HEK293 (cell line): ENCODE measurements around the gene CEP72.

Experiments
- CTCF ChIA-PET: fragments of 350-600 bp; formaldehyde crosslinking; extraction: SDS; loops from one replicate; lab custom pipeline; 2021; ENCODE audit warnings: antibody characterized with exemption; lab: Yijun Ruan, JAX
- POLR2A ChIA-PET: fragments of 300-600 bp; formaldehyde crosslinking; extraction: SDS; loops from one replicate; lab custom pipeline; 2020; ENCODE audit warnings: antibody characterized with exemption, inconsistent platforms; lab: Yijun Ruan, JAX
- H3K27ac ChIP-seq: fragments of 200-500 bp; sonication (Bioruptor generic); 2 replicates; pipeline ENCODE4 v1.5.1; 2014; ENCODE audit warnings: low read depth, low read length, control low read depth, inconsistent platforms; ENCODE audit errors: extremely low read depth
- H3K36me3 ChIP-seq, 2 experiments: fragments of 200-500 bp in 1 of 2; sonication (Bioruptor generic) in 1 of 2; 1 replicate in 1 of 2; 2 replicates in 1 of 2; pipeline ENCODE4 v1.5.1; 2014 to 2017; ENCODE audit warnings: inconsistent platforms in 2 of 2, low read length in 2 of 2; ENCODE audit not compliant: control insufficient read depth in 2 of 2, insufficient read depth in 1 of 2
- H3K4me1 ChIP-seq: fragments of 200-500 bp; sonication (Bioruptor generic); 2 replicates; pipeline ENCODE4 v1.5.1; 2014; ENCODE audit warnings: mild to moderate bottlenecking, low read length, inconsistent platforms; ENCODE audit not compliant: control insufficient read depth, insufficient read depth
- H3K4me3 ChIP-seq: 2 replicates; pipeline ENCODE4 v1.5.1; 2011; ENCODE audit warnings: low read depth, mild to moderate bottlenecking, control low read depth, low read length, moderate library complexity
- H3K9me3 ChIP-seq: fragments of 200-500 bp; sonication (Bioruptor generic); 2 replicates; pipeline ENCODE4 v1.5.1; 2014; ENCODE audit warnings: low read depth, low read length, inconsistent platforms; ENCODE audit not compliant: control insufficient read depth, insufficient read depth
- GLI4 ChIP-seq: fragments of 450-650 bp; formaldehyde crosslinking; IDR thresholded peaks from 2 replicates; pipeline ENCODE4 v1.5.1; 2016; ENCODE audit warnings: missing biosample characterization, missing genetic modification characterization
- KLF9 ChIP-seq: fragments of 450-650 bp; formaldehyde crosslinking; IDR thresholded peaks from 2 replicates; pipeline ENCODE4 v1.5.1; 2016; ENCODE audit warnings: missing biosample characterization, missing genetic modification characterization, low read depth
- TCF7L2 ChIP-seq: IDR thresholded peaks from 2 replicates; pipeline ENCODE4 v1.6.1; 2011; ENCODE audit warnings: low read depth, mild to moderate bottlenecking, inconsistent platforms, low read length, moderate library complexity, borderline replicate concordance
- ZNF155 ChIP-seq: fragments of 450-650 bp; formaldehyde crosslinking; IDR thresholded peaks from 2 replicates; pipeline ENCODE4 v1.5.1; 2016; ENCODE audit warnings: missing biosample characterization, missing genetic modification characterization
- ZNF202 ChIP-seq: fragments of 450-650 bp; formaldehyde crosslinking; IDR thresholded peaks from 2 replicates; pipeline ENCODE4 v1.5.1; 2016; ENCODE audit warnings: missing biosample characterization, missing genetic modification characterization, borderline replicate concordance
- ZNF223 ChIP-seq: fragments of 450-650 bp; formaldehyde crosslinking; IDR thresholded peaks from 2 replicates; pipeline ENCODE4 v1.5.1; 2016; ENCODE audit warnings: missing biosample characterization, missing genetic modification characterization
- ZNF23 ChIP-seq: fragments of 450-650 bp; formaldehyde crosslinking; IDR thresholded peaks from 2 replicates; pipeline ENCODE4 v1.5.1; 2016; ENCODE audit warnings: missing biosample characterization, missing genetic modification characterization, borderline replicate concordance
- ZNF266 ChIP-seq: fragments of 450-650 bp; formaldehyde crosslinking; IDR thresholded peaks from 2 replicates; pipeline ENCODE4 v1.5.1; 2016; ENCODE audit warnings: missing biosample characterization, missing genetic modification characterization, low read depth
- ZNF311 ChIP-seq: fragments of 450-650 bp; formaldehyde crosslinking; IDR thresholded peaks from 2 replicates; pipeline ENCODE4 v1.5.1; 2017; ENCODE audit warnings: missing biosample characterization, missing genetic modification characterization, borderline replicate concordance
- ZNF529 ChIP-seq: fragments of 450-650 bp; formaldehyde crosslinking; IDR thresholded peaks from 2 replicates; pipeline ENCODE4 v1.5.1; 2017; ENCODE audit warnings: missing genetic modification characterization, missing biosample characterization; ENCODE audit not compliant: insufficient replicate concordance
- ZNF660 ChIP-seq: fragments of 450-650 bp; IDR thresholded peaks from 2 replicates; pipeline ENCODE4 v1.5.1; 2018; ENCODE audit warnings: missing biosample characterization, mild to moderate bottlenecking, missing genetic modification characterization
- ZNF768 ChIP-seq: fragments of 450-650 bp; formaldehyde crosslinking; IDR thresholded peaks from 2 replicates; pipeline ENCODE4 v1.5.1; 2018; ENCODE audit warnings: missing biosample characterization, mild to moderate bottlenecking, missing genetic modification characterization
- ZNF791 ChIP-seq: fragments of 450-650 bp; formaldehyde crosslinking; IDR thresholded peaks from 2 replicates; pipeline ENCODE4 v1.5.1; 2016; ENCODE audit warnings: missing biosample characterization, missing genetic modification characterization
- ZNF837 ChIP-seq: fragments of 450-650 bp; formaldehyde crosslinking; IDR thresholded peaks from 2 replicates; pipeline ENCODE4 v1.5.1; 2016; ENCODE audit warnings: missing biosample characterization, missing genetic modification characterization
- TF ChIP-seq, protein P1 (sequence below): fragments of 450-650 bp; formaldehyde crosslinking; IDR thresholded peaks from 2 replicates; pipeline ENCODE4 v1.5.1; 2016; ENCODE audit warnings: missing biosample characterization, missing genetic modification characterization
- TF ChIP-seq, protein P2 (sequence below): fragments of 450-650 bp; formaldehyde crosslinking; IDR thresholded peaks from 2 replicates; pipeline ENCODE4 v1.5.1; 2016; ENCODE audit warnings: missing biosample characterization, missing genetic modification characterization
- TF ChIP-seq, protein P3 (sequence below): fragments of 450-650 bp; formaldehyde crosslinking; IDR thresholded peaks from 2 replicates; pipeline ENCODE4 v1.5.1; 2016; ENCODE audit warnings: missing biosample characterization, missing genetic modification characterization, low read depth
- TF ChIP-seq, protein P4 (sequence below): fragments of 450-650 bp; IDR thresholded peaks from 2 replicates; pipeline ENCODE4 v1.5.1; 2018; ENCODE audit warnings: missing biosample characterization, missing genetic modification characterization
- TF ChIP-seq, protein P5 (sequence below): fragments of 450-650 bp; formaldehyde crosslinking; IDR thresholded peaks from 2 replicates; pipeline ENCODE4 v1.5.1; 2016; ENCODE audit warnings: missing biosample characterization, missing genetic modification characterization
- TF ChIP-seq, protein P6 (sequence below): fragments of 450-650 bp; formaldehyde crosslinking; IDR thresholded peaks from 2 replicates; pipeline ENCODE4; 2016; ENCODE audit warnings: missing biosample characterization, missing genetic modification characterization
- TF ChIP-seq, protein P7 (sequence below): fragments of 450-650 bp; formaldehyde crosslinking; IDR thresholded peaks from 2 replicates; pipeline ENCODE4 v1.5.1; 2016; ENCODE audit warnings: missing biosample characterization, missing genetic modification characterization

The CEP72 gene

DNA sequence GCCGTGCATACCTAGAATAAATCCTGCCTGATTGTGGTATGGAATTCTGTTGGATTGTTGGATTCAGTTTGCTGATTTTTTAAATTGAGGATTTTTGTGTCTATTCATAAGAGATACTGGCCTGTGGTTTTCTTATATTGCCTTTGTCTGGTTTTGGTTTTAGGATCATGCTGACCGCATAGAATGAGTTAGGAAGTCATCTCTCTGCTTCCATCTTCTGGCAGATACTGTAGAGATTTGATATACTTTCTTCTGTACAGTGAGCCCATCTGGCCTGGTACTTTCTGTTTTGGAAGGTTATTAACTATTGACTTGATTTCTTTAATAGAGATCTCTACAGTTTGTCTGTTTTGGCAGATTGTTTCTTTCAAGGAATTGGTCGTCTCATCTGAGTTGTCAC is 14.7 kb downstream of the CEP72 start:
- H3K27ac ChIP-seq, result no peak overlapping the region
- H3K4me1 ChIP-seq, result no peaks in the 10 kb centered on the region
- peaks cover 30 to 73% of the 10 kb centered on the region in 2 experiments for H3K36me3 ChIP-seq
- no peaks in the 10 kb centered on the region for H3K9me3 ChIP-seq
- ChIA-PET CTCF (no interaction called here), POLR2A (interaction anchor here (1.5 kb wide), 1 partner anchor 17 kb away, joined by 3 read pairs; no protein-coding TSS in a partner anchor)
- H3K4me3 ChIP-seq, result no peak overlapping the region
- no peak for TF ChIP-seq GLI4 (tag by site-specific recombination)
- TF ChIP-seq, protein P1, sequence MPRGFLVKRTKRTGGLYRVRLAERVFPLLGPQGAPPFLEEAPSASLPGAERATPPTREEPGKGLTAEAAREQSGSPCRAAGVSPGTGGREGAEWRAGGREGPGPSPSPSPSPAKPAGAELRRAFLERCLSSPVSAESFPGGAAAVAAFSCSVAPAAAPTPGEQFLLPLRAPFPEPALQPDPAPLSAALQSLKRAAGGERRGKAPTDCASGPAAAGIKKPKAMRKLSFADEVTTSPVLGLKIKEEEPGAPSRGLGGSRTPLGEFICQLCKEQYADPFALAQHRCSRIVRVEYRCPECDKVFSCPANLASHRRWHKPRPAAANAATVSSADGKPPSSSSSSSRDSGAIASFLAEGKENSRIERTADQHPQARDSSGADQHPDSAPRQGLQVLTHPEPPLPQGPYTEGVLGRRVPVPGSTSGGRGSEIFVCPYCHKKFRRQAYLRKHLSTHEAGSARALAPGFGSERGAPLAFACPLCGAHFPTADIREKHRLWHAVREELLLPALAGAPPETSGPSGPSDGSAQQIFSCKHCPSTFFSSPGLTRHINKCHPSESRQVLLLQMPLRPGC (tag by site-specific recombination), result no peak
- no peak for TF ChIP-seq ZNF155
- TF ChIP-seq, protein P2, sequence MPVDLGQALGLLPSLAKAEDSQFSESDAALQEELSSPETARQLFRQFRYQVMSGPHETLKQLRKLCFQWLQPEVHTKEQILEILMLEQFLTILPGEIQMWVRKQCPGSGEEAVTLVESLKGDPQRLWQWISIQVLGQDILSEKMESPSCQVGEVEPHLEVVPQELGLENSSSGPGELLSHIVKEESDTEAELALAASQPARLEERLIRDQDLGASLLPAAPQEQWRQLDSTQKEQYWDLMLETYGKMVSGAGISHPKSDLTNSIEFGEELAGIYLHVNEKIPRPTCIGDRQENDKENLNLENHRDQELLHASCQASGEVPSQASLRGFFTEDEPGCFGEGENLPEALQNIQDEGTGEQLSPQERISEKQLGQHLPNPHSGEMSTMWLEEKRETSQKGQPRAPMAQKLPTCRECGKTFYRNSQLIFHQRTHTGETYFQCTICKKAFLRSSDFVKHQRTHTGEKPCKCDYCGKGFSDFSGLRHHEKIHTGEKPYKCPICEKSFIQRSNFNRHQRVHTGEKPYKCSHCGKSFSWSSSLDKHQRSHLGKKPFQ, result no peak
- no peak for TF ChIP-seq ZNF223 (tag by site-specific recombination)
- no peak for TF ChIP-seq ZNF311 (tag by site-specific recombination)
- no peak for TF ChIP-seq ZNF529 (tag by site-specific recombination)
- TF ChIP-seq, protein P3, sequence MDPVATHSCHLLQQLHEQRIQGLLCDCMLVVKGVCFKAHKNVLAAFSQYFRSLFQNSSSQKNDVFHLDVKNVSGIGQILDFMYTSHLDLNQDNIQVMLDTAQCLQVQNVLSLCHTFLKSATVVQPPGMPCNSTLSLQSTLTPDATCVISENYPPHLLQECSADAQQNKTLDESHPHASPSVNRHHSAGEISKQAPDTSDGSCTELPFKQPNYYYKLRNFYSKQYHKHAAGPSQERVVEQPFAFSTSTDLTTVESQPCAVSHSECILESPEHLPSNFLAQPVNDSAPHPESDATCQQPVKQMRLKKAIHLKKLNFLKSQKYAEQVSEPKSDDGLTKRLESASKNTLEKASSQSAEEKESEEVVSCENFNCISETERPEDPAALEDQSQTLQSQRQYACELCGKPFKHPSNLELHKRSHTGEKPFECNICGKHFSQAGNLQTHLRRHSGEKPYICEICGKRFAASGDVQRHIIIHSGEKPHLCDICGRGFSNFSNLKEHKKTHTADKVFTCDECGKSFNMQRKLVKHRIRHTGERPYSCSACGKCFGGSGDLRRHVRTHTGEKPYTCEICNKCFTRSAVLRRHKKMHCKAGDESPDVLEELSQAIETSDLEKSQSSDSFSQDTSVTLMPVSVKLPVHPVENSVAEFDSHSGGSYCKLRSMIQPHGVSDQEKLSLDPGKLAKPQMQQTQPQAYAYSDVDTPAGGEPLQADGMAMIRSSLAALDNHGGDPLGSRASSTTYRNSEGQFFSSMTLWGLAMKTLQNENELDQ (tag by site-specific recombination), result no peak
- TF ChIP-seq, protein P4, sequence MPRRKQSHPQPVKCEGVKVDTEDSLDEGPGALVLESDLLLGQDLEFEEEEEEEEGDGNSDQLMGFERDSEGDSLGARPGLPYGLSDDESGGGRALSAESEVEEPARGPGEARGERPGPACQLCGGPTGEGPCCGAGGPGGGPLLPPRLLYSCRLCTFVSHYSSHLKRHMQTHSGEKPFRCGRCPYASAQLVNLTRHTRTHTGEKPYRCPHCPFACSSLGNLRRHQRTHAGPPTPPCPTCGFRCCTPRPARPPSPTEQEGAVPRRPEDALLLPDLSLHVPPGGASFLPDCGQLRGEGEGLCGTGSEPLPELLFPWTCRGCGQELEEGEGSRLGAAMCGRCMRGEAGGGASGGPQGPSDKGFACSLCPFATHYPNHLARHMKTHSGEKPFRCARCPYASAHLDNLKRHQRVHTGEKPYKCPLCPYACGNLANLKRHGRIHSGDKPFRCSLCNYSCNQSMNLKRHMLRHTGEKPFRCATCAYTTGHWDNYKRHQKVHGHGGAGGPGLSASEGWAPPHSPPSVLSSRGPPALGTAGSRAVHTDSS (tag by site-specific recombination), result no peak
- TF ChIP-seq ZNF768 (tag by site-specific recombination), result no peak
- no peak for TF ChIP-seq ZNF23 (tag by site-specific recombination)
- no peak for TF ChIP-seq ZNF202 (tag by site-specific recombination)
- TF ChIP-seq TCF7L2, result no peak
- no peak for TF ChIP-seq ZNF791 (tag by site-specific recombination)
- TF ChIP-seq, protein P5, sequence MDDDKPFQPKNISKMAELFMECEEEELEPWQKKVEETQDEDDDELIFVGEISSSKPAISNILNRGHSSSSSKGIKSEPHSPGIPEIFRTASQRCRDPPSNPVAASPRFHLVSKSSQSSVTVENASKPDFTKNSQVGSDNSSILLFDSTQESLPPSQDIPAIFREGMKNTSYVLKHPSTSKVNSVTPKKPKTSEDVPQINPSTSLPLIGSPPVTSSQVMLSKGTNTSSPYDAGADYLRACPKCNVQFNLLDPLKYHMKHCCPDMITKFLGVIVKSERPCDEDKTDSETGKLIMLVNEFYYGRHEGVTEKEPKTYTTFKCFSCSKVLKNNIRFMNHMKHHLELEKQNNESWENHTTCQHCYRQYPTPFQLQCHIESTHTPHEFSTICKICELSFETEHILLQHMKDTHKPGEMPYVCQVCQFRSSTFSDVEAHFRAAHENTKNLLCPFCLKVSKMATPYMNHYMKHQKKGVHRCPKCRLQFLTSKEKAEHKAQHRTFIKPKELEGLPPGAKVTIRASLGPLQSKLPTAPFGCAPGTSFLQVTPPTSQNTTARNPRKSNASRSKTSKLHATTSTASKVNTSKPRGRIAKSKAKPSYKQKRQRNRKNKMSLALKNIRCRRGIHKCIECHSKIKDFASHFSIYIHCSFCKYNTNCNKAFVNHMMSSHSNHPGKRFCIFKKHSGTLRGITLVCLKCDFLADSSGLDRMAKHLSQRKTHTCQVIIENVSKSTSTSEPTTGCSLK, result no peak

DNA sequence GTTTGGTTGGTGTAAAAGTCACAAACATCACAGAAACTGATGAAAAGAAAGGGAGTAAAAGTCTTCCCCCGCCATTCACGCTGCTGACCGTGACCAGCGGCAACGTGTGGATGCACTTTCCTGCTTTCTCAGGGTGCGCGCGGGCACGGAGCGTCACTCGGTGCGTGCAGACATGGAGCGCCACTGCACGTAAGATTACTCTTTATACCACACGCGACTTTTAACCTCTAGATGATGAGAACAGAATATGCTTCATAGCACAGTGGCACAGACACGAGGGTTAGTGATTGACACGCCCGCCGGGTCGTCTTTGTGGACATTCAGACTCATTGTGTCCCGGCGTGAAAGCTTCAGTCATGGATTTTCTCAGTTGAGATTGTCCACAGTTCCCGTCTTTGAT is 15.7 kb downstream of the CEP72 start:
- Histone ChIP-seq H3K27ac (no peak overlapping the region), H3K36me3 (peaks cover 27 to 63% of the 10 kb centered on the region in 2 experiments), H3K4me1 (no peaks in the 10 kb centered on the region), H3K4me3 (no peak overlapping the region), H3K9me3 (no peaks in the 10 kb centered on the region)
- ChIA-PET CTCF (no interaction called here), POLR2A (interaction anchor here (0.6 to 1.5 kb wide), 2 partner anchors 16 to 159 kb away, joined by 3 to 4 read pairs; no protein-coding TSS in a partner anchor)
- TF ChIP-seq ZNF266 (tag by site-specific recombination), result no peak
- TF ChIP-seq, protein P6, sequence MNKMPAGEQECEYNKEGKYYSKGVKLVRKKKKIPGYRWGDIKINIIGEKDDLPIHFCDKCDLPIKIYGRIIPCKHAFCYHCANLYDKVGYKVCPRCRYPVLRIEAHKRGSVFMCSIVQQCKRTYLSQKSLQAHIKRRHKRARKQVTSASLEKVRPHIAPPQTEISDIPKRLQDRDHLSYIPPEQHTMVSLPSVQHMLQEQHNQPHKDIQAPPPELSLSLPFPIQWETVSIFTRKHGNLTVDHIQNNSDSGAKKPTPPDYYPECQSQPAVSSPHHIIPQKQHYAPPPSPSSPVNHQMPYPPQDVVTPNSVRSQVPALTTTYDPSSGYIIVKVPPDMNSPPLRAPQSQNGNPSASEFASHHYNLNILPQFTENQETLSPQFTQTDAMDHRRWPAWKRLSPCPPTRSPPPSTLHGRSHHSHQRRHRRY (tag by site-specific recombination), result no peak
- TF ChIP-seq, protein P2, result no peak
- TF ChIP-seq, protein P7, sequence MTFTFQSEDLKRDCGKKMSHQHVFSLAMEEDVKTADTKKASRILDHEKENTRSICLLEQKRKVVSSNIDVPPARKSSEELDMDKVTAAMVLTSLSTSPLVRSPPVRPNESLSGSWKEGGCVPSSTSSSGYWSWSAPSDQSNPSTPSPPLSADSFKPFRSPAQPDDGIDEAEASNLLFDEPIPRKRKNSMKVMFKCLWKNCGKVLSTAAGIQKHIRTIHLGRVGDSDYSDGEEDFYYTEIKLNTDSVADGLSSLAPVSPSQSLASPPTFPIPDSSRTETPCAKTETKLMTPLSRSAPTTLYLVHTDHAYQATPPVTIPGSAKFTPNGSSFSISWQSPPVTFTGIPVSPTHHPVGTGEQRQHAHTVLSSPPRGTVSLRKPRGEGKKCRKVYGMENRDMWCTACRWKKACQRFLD, result no peak
- TF ChIP-seq ZNF837, result no peak
- TF ChIP-seq ZNF660, result no peak
- TF ChIP-seq KLF9 (tag by site-specific recombination), result no peak
